ENCODE data around the gene GLTP. TPM values are rescaled to one million over a fixed set of nuclear protein-coding genes. Genes with fewer than 3 reads are reported as not detected.

Gene GLTP
- total and polyA plus RNA-seq, 2 donors from 2014 or later: 45.9 to 56.4 TPM

- FAIRE-seq (no peak), DNase-seq (no peak)
- Histone ChIP-seq H3K4me1 (ENCODE audit: control insufficient read depth in 2 of 3, insufficient read depth in 2 of 3, low read depth in 1 of 3, low read length in 3 of 3) (peaks cover 0 to 24% (median 16%) of the 10 kb centered on the region in 3 donors), H3K27me3 (ENCODE audit: control insufficient read depth, insufficient read depth, low read length) (no peaks in the 10 kb centered on the region), H3K4me3 (ENCODE audit: low read length in 3 of 3) (no peak overlapping the region), H3K27ac (ENCODE audit: low read depth in 2 of 2, low read length in 2 of 2) (no peak overlapping the region), H3K36me3 (ENCODE audit: control insufficient read depth in 2 of 3, insufficient read depth in 3 of 3, low read length in 3 of 3) (no peaks in the 10 kb centered on the region), H3K9me3 (ENCODE audit: control insufficient read depth in 2 of 3, insufficient read depth in 1 of 3, low read length in 3 of 3) (no peaks in the 10 kb centered on the region), H3K9ac (ENCODE audit: low read length in 3 of 3) (no peak overlapping the region)
- TF ChIP-seq CTCF (IDR thresholded peaks at IDR 0.05; ENCODE audit: borderline replicate concordance, extremely low read depth, insufficient read depth): no peak
- intact Hi-C loops (cut with DNase I): no loop called here
Observed at GRCh38 chr12:109824731-109825130, 55.6 kb downstream of the GLTP start.

GRCh38 chr12:109822951-109823411 lies 57.4 kb downstream of the GLTP start:
- H3K36me3 ChIP-seq (ENCODE audit: control insufficient read depth in 2 of 3, insufficient read depth in 3 of 3, low read length in 3 of 3): no peaks in the 10 kb centered on the region
- no peaks in the 10 kb centered on the region for H3K27me3 ChIP-seq (ENCODE audit: control insufficient read depth, insufficient read depth, low read length)
- no peak for FAIRE-seq
- peak in 1 of 5 donors; percentile 85 for DNase-seq
- H3K9ac ChIP-seq (ENCODE audit: low read length in 3 of 3): no peak overlapping the region
- H3K9me3 ChIP-seq (ENCODE audit: control insufficient read depth in 2 of 3, insufficient read depth in 1 of 3, low read length in 3 of 3): no peaks in the 10 kb centered on the region
- no peak for TF ChIP-seq CTCF (IDR thresholded peaks at IDR 0.05; ENCODE audit: borderline replicate concordance, extremely low read depth, insufficient read depth)
- H3K4me3 ChIP-seq (ENCODE audit: low read length in 3 of 3): no peak overlapping the region
- peak overlapping the region; percentile 57 to 78 for H3K27ac ChIP-seq (ENCODE audit: low read depth in 2 of 2, low read length in 2 of 2)
- intact Hi-C loops (cut with DNase I): no loop called here
- H3K4me1 ChIP-seq (ENCODE audit: control insufficient read depth in 2 of 3, insufficient read depth in 2 of 3, low read depth in 1 of 3, low read length in 3 of 3): peaks cover 0 to 19% (median 11%) of the 10 kb centered on the region in 3 donors

GRCh38 chr12:109822416-109822815 lies 57.9 kb downstream of the GLTP start:
- FAIRE-seq (no peak), DNase-seq (no peak)
- no peaks in the 10 kb centered on the region for H3K27me3 ChIP-seq (ENCODE audit: control insufficient read depth, insufficient read depth, low read length)
- H3K27ac ChIP-seq (ENCODE audit: low read depth in 2 of 2, low read length in 2 of 2): peak overlapping the region; percentile 57 to 78
- no peak overlapping the region for H3K4me3 ChIP-seq (ENCODE audit: low read length in 3 of 3)
- intact Hi-C loops (cut with DNase I): no loop called here
- H3K4me1 ChIP-seq (ENCODE audit: control insufficient read depth in 2 of 3, insufficient read depth in 2 of 3, low read depth in 1 of 3, low read length in 3 of 3): peaks cover 0 to 16% (median 11%) of the 10 kb centered on the region in 3 donors
- TF ChIP-seq CTCF (IDR thresholded peaks at IDR 0.05; ENCODE audit: borderline replicate concordance, extremely low read depth, insufficient read depth): no peak
- no peaks in the 10 kb centered on the region for H3K36me3 ChIP-seq (ENCODE audit: control insufficient read depth in 2 of 3, insufficient read depth in 3 of 3, low read length in 3 of 3)
- no peaks in the 10 kb centered on the region for H3K9me3 ChIP-seq (ENCODE audit: control insufficient read depth in 2 of 3, insufficient read depth in 1 of 3, low read length in 3 of 3)
- H3K9ac ChIP-seq (ENCODE audit: low read length in 3 of 3): no peak overlapping the region

DNA sequence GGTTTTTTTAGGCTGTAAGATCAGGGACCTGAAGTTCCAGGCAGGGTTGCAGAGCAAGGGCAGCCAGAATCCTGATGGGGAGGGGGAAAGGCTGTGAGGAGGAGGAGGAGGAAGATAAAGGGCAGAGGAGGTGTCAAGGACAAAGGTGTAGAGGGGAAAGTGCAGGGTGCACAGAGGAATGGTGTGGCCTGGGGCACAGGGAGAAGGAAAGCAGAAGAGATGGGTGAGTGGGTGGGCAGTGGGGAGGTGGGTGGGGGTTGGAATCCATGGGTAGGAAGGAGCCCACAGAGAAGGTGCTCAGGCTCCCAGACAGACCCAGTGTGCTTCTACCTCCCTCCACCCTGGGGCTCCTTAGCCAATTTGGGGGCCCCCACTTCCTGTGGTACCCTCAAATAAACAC lies 58.4 kb downstream of the GLTP start:
- intact Hi-C loops (cut with DNase I): no loop called here
- FAIRE-seq (no peak), DNase-seq (no peak)
- Histone ChIP-seq H3K4me1 (ENCODE audit: control insufficient read depth in 2 of 3, insufficient read depth in 2 of 3, low read depth in 1 of 3, low read length in 3 of 3) (peaks cover 0 to 16% (median 11%) of the 10 kb centered on the region in 3 donors), H3K27me3 (ENCODE audit: control insufficient read depth, insufficient read depth, low read length) (no peaks in the 10 kb centered on the region), H3K27ac (ENCODE audit: low read depth in 2 of 2, low read length in 2 of 2) (peak overlapping the region in 1 of 2 donors; percentile 57), H3K9ac (ENCODE audit: low read length in 3 of 3) (no peak overlapping the region), H3K36me3 (ENCODE audit: control insufficient read depth in 2 of 3, insufficient read depth in 3 of 3, low read length in 3 of 3) (no peaks in the 10 kb centered on the region), H3K9me3 (ENCODE audit: control insufficient read depth in 2 of 3, insufficient read depth in 1 of 3, low read length in 3 of 3) (no peaks in the 10 kb centered on the region), H3K4me3 (ENCODE audit: low read length in 3 of 3) (no peak overlapping the region)
- TF ChIP-seq CTCF (IDR thresholded peaks at IDR 0.05; ENCODE audit: borderline replicate concordance, extremely low read depth, insufficient read depth): no peak

All from kidney (tissue), 14 donors.